Neural progenitor cell (in vitro differentiated cells): ENCODE data around the gene CMYA5.

ENCODE experiments used
- EZH2 ChIP-seq: fragments of 200-600 bp; sonication (generic); IDR thresholded peaks from 2 replicates; pipeline ENCODE4 v1.6.1; 2017; ENCODE audit warnings: antibody characterized with exemption, mild to moderate bottlenecking, moderate library complexity
- EZH2phosphoT487 ChIP-seq: fragments of 200-600 bp; sonication (generic); IDR thresholded peaks from 2 replicates; pipeline ENCODE4 v1.6.1; 2017; ENCODE audit warnings: antibody characterized with exemption
- TF ChIP-seq, protein P1 (sequence below): fragments of 200-600 bp; sonication (generic); IDR thresholded peaks from 2 replicates; pipeline ENCODE4 v1.5.1; 2017; ENCODE audit warnings: antibody characterized with exemption, mild to moderate bottlenecking

- TF ChIP-seq EZH2 (no peak), EZH2phosphoT487 (no peak)
- TF ChIP-seq, protein P1, sequence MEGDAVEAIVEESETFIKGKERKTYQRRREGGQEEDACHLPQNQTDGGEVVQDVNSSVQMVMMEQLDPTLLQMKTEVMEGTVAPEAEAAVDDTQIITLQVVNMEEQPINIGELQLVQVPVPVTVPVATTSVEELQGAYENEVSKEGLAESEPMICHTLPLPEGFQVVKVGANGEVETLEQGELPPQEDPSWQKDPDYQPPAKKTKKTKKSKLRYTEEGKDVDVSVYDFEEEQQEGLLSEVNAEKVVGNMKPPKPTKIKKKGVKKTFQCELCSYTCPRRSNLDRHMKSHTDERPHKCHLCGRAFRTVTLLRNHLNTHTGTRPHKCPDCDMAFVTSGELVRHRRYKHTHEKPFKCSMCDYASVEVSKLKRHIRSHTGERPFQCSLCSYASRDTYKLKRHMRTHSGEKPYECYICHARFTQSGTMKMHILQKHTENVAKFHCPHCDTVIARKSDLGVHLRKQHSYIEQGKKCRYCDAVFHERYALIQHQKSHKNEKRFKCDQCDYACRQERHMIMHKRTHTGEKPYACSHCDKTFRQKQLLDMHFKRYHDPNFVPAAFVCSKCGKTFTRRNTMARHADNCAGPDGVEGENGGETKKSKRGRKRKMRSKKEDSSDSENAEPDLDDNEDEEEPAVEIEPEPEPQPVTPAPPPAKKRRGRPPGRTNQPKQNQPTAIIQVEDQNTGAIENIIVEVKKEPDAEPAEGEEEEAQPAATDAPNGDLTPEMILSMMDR, result no peak
These were observed 1.7 kb upstream of the CMYA5 start for GRCh38 chr5:79687889-79688288.
